ENCODE results near the gene CLIC5.

DNA sequence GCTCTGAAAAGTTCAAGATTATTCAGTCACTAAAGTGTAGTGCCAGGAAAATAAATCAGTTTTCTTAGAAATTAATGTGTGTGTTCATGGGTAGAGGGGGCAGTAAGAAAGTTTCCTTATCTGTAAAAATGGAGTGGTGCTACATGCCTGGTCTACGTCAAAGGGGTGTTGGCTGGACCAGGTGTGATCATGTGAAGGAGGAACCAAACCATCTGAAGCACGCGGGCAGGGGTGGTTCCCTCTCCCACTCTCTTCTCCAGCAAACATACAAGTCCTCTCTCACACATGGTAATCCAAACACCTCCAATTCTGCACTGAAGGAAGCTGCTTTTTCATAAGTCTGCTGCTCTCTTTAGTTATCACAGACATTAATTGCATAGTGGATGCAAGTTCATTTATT, 63.1 kb downstream of the CLIC5 start:
- TF ChIP-seq, protein P1, sequence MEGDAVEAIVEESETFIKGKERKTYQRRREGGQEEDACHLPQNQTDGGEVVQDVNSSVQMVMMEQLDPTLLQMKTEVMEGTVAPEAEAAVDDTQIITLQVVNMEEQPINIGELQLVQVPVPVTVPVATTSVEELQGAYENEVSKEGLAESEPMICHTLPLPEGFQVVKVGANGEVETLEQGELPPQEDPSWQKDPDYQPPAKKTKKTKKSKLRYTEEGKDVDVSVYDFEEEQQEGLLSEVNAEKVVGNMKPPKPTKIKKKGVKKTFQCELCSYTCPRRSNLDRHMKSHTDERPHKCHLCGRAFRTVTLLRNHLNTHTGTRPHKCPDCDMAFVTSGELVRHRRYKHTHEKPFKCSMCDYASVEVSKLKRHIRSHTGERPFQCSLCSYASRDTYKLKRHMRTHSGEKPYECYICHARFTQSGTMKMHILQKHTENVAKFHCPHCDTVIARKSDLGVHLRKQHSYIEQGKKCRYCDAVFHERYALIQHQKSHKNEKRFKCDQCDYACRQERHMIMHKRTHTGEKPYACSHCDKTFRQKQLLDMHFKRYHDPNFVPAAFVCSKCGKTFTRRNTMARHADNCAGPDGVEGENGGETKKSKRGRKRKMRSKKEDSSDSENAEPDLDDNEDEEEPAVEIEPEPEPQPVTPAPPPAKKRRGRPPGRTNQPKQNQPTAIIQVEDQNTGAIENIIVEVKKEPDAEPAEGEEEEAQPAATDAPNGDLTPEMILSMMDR (IDR thresholded peaks at IDR 0.05): no peak
- TF ChIP-seq POLR2A (IDR thresholded peaks at IDR 0.05): no peak
